GM23338 (cell line): ENCODE data around the gene ADCY3. TPM values are rescaled to one million over a fixed set of nuclear protein-coding genes. Genes with fewer than 3 reads are reported as not detected.

Experiments
- ATAC-seq: fragments of 200-7000 bp; cut with Tn5 transposase; 3 replicates; pipeline ENCODE4 v1.9.1; 2020
- DNase-seq: peaks from one replicate; pipeline ENCODE4 v3.0.0-alpha.2; 2015; ENCODE audit warnings: low spot score
- H2AFZ ChIP-seq: fragments of 200-600 bp; sonication (generic); 2 replicates; pipeline ENCODE4 v1.8.0; 2016; ENCODE audit warnings: antibody characterized with exemption, mild to moderate bottlenecking, moderate library complexity
- H3F3A ChIP-seq: fragments of 200-600 bp; sonication (generic); replicated peaks from 2 replicates; pipeline ENCODE4 v1.8.0; 2017; ENCODE audit warnings: antibody characterized with exemption, mixed run types, low read depth
- H3K27ac ChIP-seq: fragments of 200-600 bp; sonication (generic); 2 replicates; pipeline ENCODE4 v1.6.1; 2016; ENCODE audit warnings: low read depth
- H3K27me3 ChIP-seq: fragments of 200-600 bp; sonication (generic); 2 replicates; pipeline ENCODE4 v1.8.0; 2016; ENCODE audit warnings: mild to moderate bottlenecking, mixed run types, moderate library complexity; ENCODE audit not compliant: insufficient read depth
- H3K36me3 ChIP-seq: fragments of 200-600 bp; sonication (generic); 2 replicates; pipeline ENCODE4 v1.8.0; 2016; ENCODE audit warnings: mild to moderate bottlenecking; ENCODE audit not compliant: insufficient read depth
- H3K4me1 ChIP-seq: fragments of 200-600 bp; sonication (generic); 2 replicates; pipeline ENCODE4 v1.8.0; 2016; ENCODE audit warnings: mild to moderate bottlenecking, moderate library complexity; ENCODE audit not compliant: insufficient read depth
- H3K4me2 ChIP-seq: fragments of 200-600 bp; sonication (generic); 2 replicates; pipeline ENCODE4 v1.7.1; 2017; ENCODE audit warnings: mixed run types
- H3K4me3 ChIP-seq: fragments of 200-600 bp; sonication (generic); 2 replicates; pipeline ENCODE4 v1.6.1; 2016; ENCODE audit warnings: mixed run types
- H3K79me2 ChIP-seq: fragments of 200-600 bp; sonication (generic); replicated peaks from 2 replicates; pipeline ENCODE4 v1.8.0; 2017; ENCODE audit warnings: mild to moderate bottlenecking; ENCODE audit not compliant: insufficient read depth
- H3K9me2 ChIP-seq: fragments of 200-600 bp; sonication (generic); 2 replicates; pipeline ENCODE4 v1.8.0; 2017; ENCODE audit not compliant: insufficient read depth
- H4K20me1 ChIP-seq: fragments of 200-600 bp; sonication (generic); replicated peaks from 2 replicates; pipeline ENCODE4 v1.8.0; 2017; ENCODE audit warnings: mild to moderate bottlenecking; ENCODE audit not compliant: insufficient read depth
- H3K27ac Mint-ChIP-seq: 2 replicates; pipeline ENCODE4 v1.8.0; 2020; ENCODE audit warnings: inconsistent platforms, mild to moderate bottlenecking, moderate library complexity, mixed read lengths
- H3K27me3 Mint-ChIP-seq: 3 replicates; pipeline ENCODE4 v1.8.0; 2022; ENCODE audit warnings: low read depth, mild to moderate bottlenecking, moderate library complexity, mixed read lengths, inconsistent platforms; ENCODE audit not compliant: insufficient read depth, poor library complexity
- H3K36me3 Mint-ChIP-seq: 3 replicates; pipeline ENCODE4 v1.8.0; 2021; ENCODE audit warnings: low read depth, mild to moderate bottlenecking, inconsistent platforms, moderate library complexity, mixed read lengths
- H3K4me1 Mint-ChIP-seq: 3 replicates; pipeline ENCODE4 v1.8.0; 2020; ENCODE audit warnings: mild to moderate bottlenecking, inconsistent platforms, mixed read lengths
- H3K4me3 Mint-ChIP-seq: 3 replicates; pipeline ENCODE4 v1.8.0; 2021; ENCODE audit warnings: moderate library complexity, mild to moderate bottlenecking, inconsistent platforms, mixed read lengths
- H3K9me3 Mint-ChIP-seq: 3 replicates; pipeline ENCODE4 v1.8.0; 2020; ENCODE audit warnings: moderate library complexity, mild to moderate bottlenecking, inconsistent platforms, mixed read lengths
- CREB1 ChIP-seq: fragments of 250-450 bp; sonication (Bioruptor Pico); IDR thresholded peaks from 2 replicates; pipeline ENCODE4 v1.5.0; 2020; ENCODE audit warnings: low read depth, mild to moderate bottlenecking, moderate library complexity
- CTCF ChIP-seq, 2 experiments: fragments of 200-600 bp in 1 of 2; sonication (generic) in 1 of 2; conservative IDR thresholded peaks; 2 replicates each; pipeline versions ENCODE4 v1.5.1 to v1.6.1; 2016 to 2017; ENCODE audit warnings: antibody characterized with exemption in 2 of 2, low read depth in 2 of 2, mild to moderate bottlenecking in 2 of 2, moderate library complexity in 1 of 2
- EZH2 ChIP-seq: fragments of 200-600 bp; sonication (generic); IDR thresholded peaks from one replicate; pipeline ENCODE4 v1.8.0; 2017; ENCODE audit warnings: antibody characterized with exemption, mild to moderate bottlenecking, low read depth; ENCODE audit not compliant: unreplicated experiment
- EZH2phosphoT487 ChIP-seq: fragments of 200-600 bp; sonication (generic); IDR thresholded peaks from one replicate; pipeline ENCODE4 v1.8.1; 2018; ENCODE audit warnings: antibody characterized with exemption; ENCODE audit not compliant: unreplicated experiment
- JUNB ChIP-seq: IDR thresholded peaks from one replicate; pipeline ENCODE4 v1.6.1; 2016; ENCODE audit warnings: antibody characterized with exemption; ENCODE audit not compliant: unreplicated experiment
- NANOG ChIP-seq: IDR thresholded peaks from 2 replicates; pipeline ENCODE4 v1.6.1; 2016; ENCODE audit warnings: antibody characterized with exemption, borderline replicate concordance
- POLR2AphosphoS5 ChIP-seq: IDR thresholded peaks from 2 replicates; pipeline ENCODE4 v1.6.1; 2016; ENCODE audit warnings: antibody characterized with exemption, low read depth
- REST ChIP-seq: IDR thresholded peaks from one replicate; pipeline ENCODE4 v1.6.1; 2018; ENCODE audit warnings: antibody characterized with exemption; ENCODE audit not compliant: unreplicated experiment
- STAT1 ChIP-seq: IDR thresholded peaks from one replicate; pipeline ENCODE4 v1.6.1; 2016; ENCODE audit warnings: antibody characterized with exemption; ENCODE audit not compliant: unreplicated experiment
- ZNF114 ChIP-seq: fragments of 250-450 bp; sonication (Bioruptor Pico); IDR thresholded peaks from 2 replicates; pipeline ENCODE4 v1.5.0; 2020; ENCODE audit warnings: mild to moderate bottlenecking, moderate library complexity
- ZNF331 ChIP-seq: fragments of 250-450 bp; sonication (Bioruptor Pico); IDR thresholded peaks from 2 replicates; pipeline ENCODE4 v1.5.0; 2020; ENCODE audit warnings: low read depth, mild to moderate bottlenecking, moderate library complexity
- polyA plus RNA-seq: library from polyadenylated mRNA; unstranded; fragments of >200 nt; fragmentation: Nextera tagmentation; extraction: Ambion mirVana; gene quantifications from 2 replicates; pipeline ENCODE4 v1.2.1, GENCODE V29; 2016
- total RNA-seq: library from RNA; depleted of rRNA; stranded (reverse); fragments of >200 nt; shearing (Covaris generic); gene quantifications from 2 replicates; pipeline ENCODE4 v1.2.3, GENCODE V29; 2014
- TF ChIP-seq, protein P1 (sequence below): IDR thresholded peaks from 2 replicates; pipeline ENCODE4 v1.6.1; 2016; ENCODE audit warnings: antibody characterized with exemption
- TF ChIP-seq, protein P2 (sequence below): fragments of 250-450 bp; sonication (Bioruptor Pico); IDR thresholded peaks from 2 replicates; pipeline ENCODE4 v1.5.0; 2020; ENCODE audit warnings: mild to moderate bottlenecking, moderate library complexity

ADCY3 gene
- total and polyA plus RNA-seq, 2 experiments from 2014 or later = 9.7 to 32.4 TPM

- no peaks in the 10 kb centered on the region for H3F3A ChIP-seq
- Mint-ChIP-seq H3K9me3 (no peaks in the 10 kb centered on the region), H3K27me3 (peaks cover 7% of the 10 kb centered on the region), H3K36me3 (peaks cover 52% of the 10 kb centered on the region), H3K27ac (no peak overlapping the region), H3K4me3 (no peak overlapping the region), H3K4me1 (peaks cover 17% of the 10 kb centered on the region)
- H3K4me2 ChIP-seq = no peak overlapping the region
- H2AFZ ChIP-seq = no peak overlapping the region
- no peaks in the 10 kb centered on the region for H3K79me2 ChIP-seq
- TF ChIP-seq EZH2phosphoT487 = no peak
- no peak for TF ChIP-seq JUNB
- TF ChIP-seq REST = no peak
- no peak for TF ChIP-seq STAT1
- TF ChIP-seq POLR2AphosphoS5 = no peak
- no peak for TF ChIP-seq EZH2
- TF ChIP-seq, protein P1, sequence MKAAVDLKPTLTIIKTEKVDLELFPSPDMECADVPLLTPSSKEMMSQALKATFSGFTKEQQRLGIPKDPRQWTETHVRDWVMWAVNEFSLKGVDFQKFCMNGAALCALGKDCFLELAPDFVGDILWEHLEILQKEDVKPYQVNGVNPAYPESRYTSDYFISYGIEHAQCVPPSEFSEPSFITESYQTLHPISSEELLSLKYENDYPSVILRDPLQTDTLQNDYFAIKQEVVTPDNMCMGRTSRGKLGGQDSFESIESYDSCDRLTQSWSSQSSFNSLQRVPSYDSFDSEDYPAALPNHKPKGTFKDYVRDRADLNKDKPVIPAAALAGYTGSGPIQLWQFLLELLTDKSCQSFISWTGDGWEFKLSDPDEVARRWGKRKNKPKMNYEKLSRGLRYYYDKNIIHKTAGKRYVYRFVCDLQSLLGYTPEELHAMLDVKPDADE = no peak
- no peak for TF ChIP-seq ZNF114 (CRISPR knock-in tag)
- TF ChIP-seq CREB1 (CRISPR knock-in tag) = no peak
- TF ChIP-seq, protein P2, sequence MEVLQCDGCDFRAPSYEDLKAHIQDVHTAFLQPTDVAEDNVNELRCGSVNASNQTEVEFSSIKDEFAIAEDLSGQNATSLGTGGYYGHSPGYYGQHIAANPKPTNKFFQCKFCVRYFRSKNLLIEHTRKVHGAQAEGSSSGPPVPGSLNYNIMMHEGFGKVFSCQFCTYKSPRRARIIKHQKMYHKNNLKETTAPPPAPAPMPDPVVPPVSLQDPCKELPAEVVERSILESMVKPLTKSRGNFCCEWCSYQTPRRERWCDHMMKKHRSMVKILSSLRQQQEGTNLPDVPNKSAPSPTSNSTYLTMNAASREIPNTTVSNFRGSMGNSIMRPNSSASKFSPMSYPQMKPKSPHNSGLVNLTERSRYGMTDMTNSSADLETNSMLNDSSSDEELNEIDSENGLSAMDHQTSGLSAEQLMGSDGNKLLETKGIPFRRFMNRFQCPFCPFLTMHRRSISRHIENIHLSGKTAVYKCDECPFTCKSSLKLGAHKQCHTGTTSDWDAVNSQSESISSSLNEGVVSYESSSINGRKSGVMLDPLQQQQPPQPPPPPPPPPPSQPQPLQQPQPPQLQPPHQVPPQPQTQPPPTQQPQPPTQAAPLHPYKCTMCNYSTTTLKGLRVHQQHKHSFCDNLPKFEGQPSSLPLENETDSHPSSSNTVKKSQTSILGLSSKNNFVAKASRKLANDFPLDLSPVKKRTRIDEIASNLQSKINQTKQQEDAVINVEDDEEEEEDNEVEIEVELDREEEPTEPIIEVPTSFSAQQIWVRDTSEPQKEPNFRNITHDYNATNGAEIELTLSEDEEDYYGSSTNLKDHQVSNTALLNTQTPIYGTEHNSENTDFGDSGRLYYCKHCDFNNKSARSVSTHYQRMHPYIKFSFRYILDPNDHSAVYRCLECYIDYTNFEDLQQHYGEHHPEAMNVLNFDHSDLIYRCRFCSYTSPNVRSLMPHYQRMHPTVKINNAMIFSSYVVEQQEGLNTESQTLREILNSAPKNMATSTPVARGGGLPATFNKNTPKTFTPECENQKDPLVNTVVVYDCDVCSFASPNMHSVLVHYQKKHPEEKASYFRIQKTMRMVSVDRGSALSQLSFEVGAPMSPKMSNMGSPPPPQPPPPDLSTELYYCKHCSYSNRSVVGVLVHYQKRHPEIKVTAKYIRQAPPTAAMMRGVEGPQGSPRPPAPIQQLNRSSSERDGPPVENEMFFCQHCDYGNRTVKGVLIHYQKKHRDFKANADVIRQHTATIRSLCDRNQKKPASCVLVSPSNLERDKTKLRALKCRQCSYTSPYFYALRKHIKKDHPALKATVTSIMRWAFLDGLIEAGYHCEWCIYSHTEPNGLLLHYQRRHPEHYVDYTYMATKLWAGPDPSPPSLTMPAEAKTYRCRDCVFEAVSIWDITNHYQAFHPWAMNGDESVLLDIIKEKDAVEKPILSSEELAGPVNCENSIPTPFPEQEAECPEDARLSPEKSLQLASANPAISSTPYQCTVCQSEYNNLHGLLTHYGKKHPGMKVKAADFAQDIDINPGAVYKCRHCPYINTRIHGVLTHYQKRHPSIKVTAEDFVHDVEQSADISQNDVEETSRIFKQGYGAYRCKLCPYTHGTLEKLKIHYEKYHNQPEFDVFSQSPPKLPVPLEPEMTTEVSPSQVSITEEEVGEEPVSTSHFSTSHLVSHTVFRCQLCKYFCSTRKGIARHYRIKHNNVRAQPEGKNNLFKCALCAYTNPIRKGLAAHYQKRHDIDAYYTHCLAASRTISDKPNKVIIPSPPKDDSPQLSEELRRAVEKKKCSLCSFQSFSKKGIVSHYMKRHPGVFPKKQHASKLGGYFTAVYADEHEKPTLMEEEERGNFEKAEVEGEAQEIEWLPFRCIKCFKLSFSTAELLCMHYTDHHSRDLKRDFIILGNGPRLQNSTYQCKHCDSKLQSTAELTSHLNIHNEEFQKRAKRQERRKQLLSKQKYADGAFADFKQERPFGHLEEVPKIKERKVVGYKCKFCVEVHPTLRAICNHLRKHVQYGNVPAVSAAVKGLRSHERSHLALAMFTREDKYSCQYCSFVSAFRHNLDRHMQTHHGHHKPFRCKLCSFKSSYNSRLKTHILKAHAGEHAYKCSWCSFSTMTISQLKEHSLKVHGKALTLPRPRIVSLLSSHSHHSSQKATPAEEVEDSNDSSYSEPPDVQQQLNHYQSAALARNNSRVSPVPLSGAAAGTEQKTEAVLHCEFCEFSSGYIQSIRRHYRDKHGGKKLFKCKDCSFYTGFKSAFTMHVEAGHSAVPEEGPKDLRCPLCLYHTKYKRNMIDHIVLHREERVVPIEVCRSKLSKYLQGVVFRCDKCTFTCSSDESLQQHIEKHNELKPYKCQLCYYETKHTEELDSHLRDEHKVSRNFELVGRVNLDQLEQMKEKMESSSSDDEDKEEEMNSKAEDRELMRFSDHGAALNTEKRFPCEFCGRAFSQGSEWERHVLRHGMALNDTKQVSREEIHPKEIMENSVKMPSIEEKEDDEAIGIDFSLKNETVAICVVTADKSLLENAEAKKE (CRISPR knock-in tag) = no peak
- no peak for TF ChIP-seq CTCF (conservative IDR thresholded peaks at IDR 0.05; ENCODE audit: low read depth in 2 of 2)
- no peak for TF ChIP-seq NANOG
- TF ChIP-seq ZNF331 (CRISPR knock-in tag) = no peak
- DNase-seq = no peak
- H3K27ac ChIP-seq = no peak overlapping the region
- no peak overlapping the region for H3K4me3 ChIP-seq
- ATAC-seq = no peak
- no peaks in the 10 kb centered on the region for H3K36me3 ChIP-seq
- 0 out of 2 replicates have a peak, but pooled peaks cover 3% of the 10 kb centered on the region for H3K4me1 ChIP-seq
- no peaks in the 10 kb centered on the region for H3K27me3 ChIP-seq
- no peaks in the 10 kb centered on the region for H4K20me1 ChIP-seq
- H3K9me2 ChIP-seq = no peaks in the 10 kb centered on the region
These were observed 85.2 kb downstream of the ADCY3 start for GRCh38 chr2:24834733-24835395.
